Smooth muscle cell (in vitro differentiated cells): ENCODE measurements around the gene MAT2B. TPM values are rescaled to one million over a fixed set of nuclear protein-coding genes. Genes with fewer than 3 reads are reported as not detected.

Experiments
- DNase-seq: peaks from one replicate; lab custom pipeline; 2025; ENCODE audit not compliant: unreplicated experiment; lab: John Stamatoyannopoulos, UW
- H2AFZ ChIP-seq: fragments of 200-600 bp; sonication (generic); 2 replicates; pipeline ENCODE4 v1.6.0; 2016; ENCODE audit warnings: antibody characterized with exemption, low read depth, mild to moderate bottlenecking
- H3F3A ChIP-seq: fragments of 200-600 bp; sonication (generic); 2 replicates; pipeline ENCODE4 v1.6.0; 2017; ENCODE audit warnings: antibody characterized with exemption, low read depth
- H3K27ac ChIP-seq: fragments of 200-600 bp; sonication (generic); 2 replicates; pipeline ENCODE4 v1.5.1; 2016; ENCODE audit warnings: low read depth, mild to moderate bottlenecking
- H3K27me3 ChIP-seq: fragments of 200-600 bp; sonication (generic); 2 replicates; pipeline ENCODE4 v1.6.1; 2016; ENCODE audit warnings: low read depth, mild to moderate bottlenecking
- H3K36me3 ChIP-seq: fragments of 200-600 bp; sonication (generic); 2 replicates; pipeline ENCODE4 v1.5.1; 2016; ENCODE audit warnings: low read depth
- H3K4me1 ChIP-seq: fragments of 200-600 bp; sonication (generic); 2 replicates; pipeline ENCODE4 v1.5.1; 2016; ENCODE audit warnings: low read depth
- H3K4me2 ChIP-seq: fragments of 200-600 bp; sonication (generic); 2 replicates; pipeline ENCODE4 v1.6.0; 2016; ENCODE audit warnings: mild to moderate bottlenecking
- H3K4me3 ChIP-seq: fragments of 200-600 bp; sonication (generic); 2 replicates; pipeline ENCODE4 v1.5.1; 2016; ENCODE audit warnings: mild to moderate bottlenecking
- H3K79me2 ChIP-seq: fragments of 200-600 bp; sonication (generic); 2 replicates; pipeline ENCODE4 v1.6.0; 2016; ENCODE audit warnings: low read depth, mild to moderate bottlenecking
- H3K9ac ChIP-seq: fragments of 200-600 bp; sonication (generic); 2 replicates; pipeline ENCODE4 v1.6.0; 2016; ENCODE audit warnings: low read depth
- H3K9me3 ChIP-seq: fragments of 200-600 bp; sonication (generic); replicated peaks from 2 replicates; pipeline ENCODE4 v1.5.1; 2016; ENCODE audit warnings: low read depth
- H4K20me1 ChIP-seq: fragments of 200-600 bp; sonication (generic); 2 replicates; pipeline ENCODE4 v1.6.0; 2016; ENCODE audit warnings: low read depth
- WGBS: methylation state at CpG from one replicate; pipeline ENCODE4 v1.1.7; 2016; ENCODE audit warnings: low lambda C conversion rate; 5-methylcytosine and 5-hydroxymethylcytosine counted together
- polyA plus RNA-seq: library from polyadenylated mRNA; unstranded; fragments of >200 nt; fragmentation: Nextera tagmentation; extraction: Ambion mirVana; gene quantifications from 2 replicates; pipeline ENCODE4 v1.2.1, GENCODE V29; 2016
- total RNA-seq: library from RNA; depleted of rRNA; stranded (reverse); fragments of >200 nt; gene quantifications from 2 replicates; pipeline ENCODE4 v1.2.3, GENCODE V29; 2014
- TF ChIP-seq, protein P1 (sequence below): fragments of 200-600 bp; sonication (generic); IDR thresholded peaks from 2 replicates; pipeline ENCODE4 v1.5.1; 2017; ENCODE audit warnings: borderline replicate concordance, mild to moderate bottlenecking, antibody characterized with exemption; ENCODE audit not compliant: insufficient read depth, poor library complexity, severe bottlenecking

Gene MAT2B
- total and polyA plus RNA-seq, 2 experiments from 2014 or later = 41.0 to 63.2 TPM

DNA sequence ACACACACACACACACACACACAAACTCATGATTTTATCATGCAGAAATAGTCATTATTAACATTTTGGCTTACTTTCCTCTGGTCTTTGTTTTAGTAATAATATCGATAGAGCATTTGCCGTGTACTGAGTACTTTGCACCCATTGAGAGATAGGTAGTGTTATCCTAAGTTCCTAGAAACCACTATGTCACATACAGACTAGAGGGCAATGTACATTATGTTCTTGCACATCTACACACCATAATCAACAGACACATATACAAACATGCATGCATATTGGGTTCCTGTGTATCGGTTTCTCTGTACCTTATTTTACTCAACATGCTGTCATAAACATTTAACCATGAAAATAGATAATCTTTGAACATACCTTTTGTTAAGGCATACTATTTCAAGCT, 45.7 kb downstream of the MAT2B start:
- Histone ChIP-seq H3K4me1 (no peaks in the 10 kb centered on the region), H3K4me2 (no peak overlapping the region), H3K27me3 (peaks cover 12% of the 10 kb centered on the region), H3K9ac (no peak overlapping the region), H3K27ac (no peak overlapping the region), H2AFZ (no peak overlapping the region), H3K36me3 (no peaks in the 10 kb centered on the region), H3K4me3 (no peak overlapping the region), H4K20me1 (no peaks in the 10 kb centered on the region), H3K79me2 (no peaks in the 10 kb centered on the region), H3K9me3 (no peaks in the 10 kb centered on the region), H3F3A (no peaks in the 10 kb centered on the region)
- whole genome bisulfite sequencing = 99% methylated on average over 3 of the region's 3 CpGs
- no peak for DNase-seq
- TF ChIP-seq, protein P1, sequence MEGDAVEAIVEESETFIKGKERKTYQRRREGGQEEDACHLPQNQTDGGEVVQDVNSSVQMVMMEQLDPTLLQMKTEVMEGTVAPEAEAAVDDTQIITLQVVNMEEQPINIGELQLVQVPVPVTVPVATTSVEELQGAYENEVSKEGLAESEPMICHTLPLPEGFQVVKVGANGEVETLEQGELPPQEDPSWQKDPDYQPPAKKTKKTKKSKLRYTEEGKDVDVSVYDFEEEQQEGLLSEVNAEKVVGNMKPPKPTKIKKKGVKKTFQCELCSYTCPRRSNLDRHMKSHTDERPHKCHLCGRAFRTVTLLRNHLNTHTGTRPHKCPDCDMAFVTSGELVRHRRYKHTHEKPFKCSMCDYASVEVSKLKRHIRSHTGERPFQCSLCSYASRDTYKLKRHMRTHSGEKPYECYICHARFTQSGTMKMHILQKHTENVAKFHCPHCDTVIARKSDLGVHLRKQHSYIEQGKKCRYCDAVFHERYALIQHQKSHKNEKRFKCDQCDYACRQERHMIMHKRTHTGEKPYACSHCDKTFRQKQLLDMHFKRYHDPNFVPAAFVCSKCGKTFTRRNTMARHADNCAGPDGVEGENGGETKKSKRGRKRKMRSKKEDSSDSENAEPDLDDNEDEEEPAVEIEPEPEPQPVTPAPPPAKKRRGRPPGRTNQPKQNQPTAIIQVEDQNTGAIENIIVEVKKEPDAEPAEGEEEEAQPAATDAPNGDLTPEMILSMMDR = no peak

DNA sequence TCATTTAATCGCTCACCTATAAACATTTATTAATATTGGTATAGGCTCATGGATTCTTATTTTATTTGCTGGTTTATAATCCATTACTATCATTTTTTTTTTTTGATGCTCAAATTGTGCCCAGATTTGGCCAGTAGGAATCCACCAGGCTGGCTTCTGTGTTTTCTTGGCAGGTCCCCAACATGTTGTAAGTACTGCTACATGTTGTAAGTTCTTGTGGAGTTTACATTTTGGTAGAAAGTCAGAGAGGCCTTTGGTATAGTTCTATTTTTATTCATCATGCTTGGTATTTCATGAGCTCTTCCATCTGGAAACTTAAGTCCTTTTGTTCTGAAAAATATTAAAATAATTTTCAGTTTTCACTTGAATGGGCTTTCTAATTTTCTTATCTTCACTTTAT, 47.1 kb downstream of the MAT2B start:
- H3F3A ChIP-seq = no peaks in the 10 kb centered on the region
- H2AFZ ChIP-seq = no peak overlapping the region
- 95% methylated on average over 1 of the region's 1 CpG for WGBS
- H3K36me3 ChIP-seq = no peaks in the 10 kb centered on the region
- H4K20me1 ChIP-seq = no peaks in the 10 kb centered on the region
- no peaks in the 10 kb centered on the region for H3K4me1 ChIP-seq
- no peak for DNase-seq
- no peak overlapping the region for H3K4me3 ChIP-seq
- no peak overlapping the region for H3K4me2 ChIP-seq
- no peak overlapping the region for H3K9ac ChIP-seq
- no peak overlapping the region for H3K27ac ChIP-seq
- H3K9me3 ChIP-seq = no peaks in the 10 kb centered on the region
- TF ChIP-seq, protein P1 = no peak
- H3K27me3 ChIP-seq = peaks cover 12% of the 10 kb centered on the region
- H3K79me2 ChIP-seq = no peaks in the 10 kb centered on the region

DNA sequence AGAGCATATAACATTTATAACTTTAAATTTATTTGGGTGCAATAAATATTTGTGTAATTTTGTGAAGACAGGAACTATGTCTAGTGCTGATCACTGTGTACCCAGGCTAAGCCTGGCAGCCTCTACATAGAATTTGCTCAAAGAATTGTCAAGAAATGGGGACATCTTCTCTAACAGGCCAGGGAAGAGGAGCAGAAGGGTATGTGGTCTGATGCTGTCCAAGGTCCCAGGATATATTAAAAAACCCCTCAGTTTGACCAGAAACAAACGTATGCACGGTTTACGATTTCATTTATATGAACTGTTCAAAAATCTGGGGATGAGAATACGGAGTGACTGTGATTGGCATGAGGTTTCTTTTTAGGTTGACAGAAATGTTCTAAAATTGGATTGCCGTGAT, 55.9 kb downstream of the MAT2B start:
- H3K9me3 ChIP-seq = no peaks in the 10 kb centered on the region
- H3K27me3 ChIP-seq = peaks cover 9% of the 10 kb centered on the region
- H3K79me2 ChIP-seq = no peaks in the 10 kb centered on the region
- H3K9ac ChIP-seq = no peak overlapping the region
- peaks cover 11% of the 10 kb centered on the region for H3K4me1 ChIP-seq
- no peak overlapping the region for H2AFZ ChIP-seq
- TF ChIP-seq, protein P1 = no peak
- H3K4me3 ChIP-seq = no peak overlapping the region
- no peak overlapping the region for H3K27ac ChIP-seq
- DNase-seq = no peak
- no peaks in the 10 kb centered on the region for H3F3A ChIP-seq
- no peaks in the 10 kb centered on the region for H4K20me1 ChIP-seq
- no peak overlapping the region for H3K4me2 ChIP-seq
- WGBS = 91% methylated on average over 5 of the region's 5 CpGs
- H3K36me3 ChIP-seq = no peaks in the 10 kb centered on the region

DNA sequence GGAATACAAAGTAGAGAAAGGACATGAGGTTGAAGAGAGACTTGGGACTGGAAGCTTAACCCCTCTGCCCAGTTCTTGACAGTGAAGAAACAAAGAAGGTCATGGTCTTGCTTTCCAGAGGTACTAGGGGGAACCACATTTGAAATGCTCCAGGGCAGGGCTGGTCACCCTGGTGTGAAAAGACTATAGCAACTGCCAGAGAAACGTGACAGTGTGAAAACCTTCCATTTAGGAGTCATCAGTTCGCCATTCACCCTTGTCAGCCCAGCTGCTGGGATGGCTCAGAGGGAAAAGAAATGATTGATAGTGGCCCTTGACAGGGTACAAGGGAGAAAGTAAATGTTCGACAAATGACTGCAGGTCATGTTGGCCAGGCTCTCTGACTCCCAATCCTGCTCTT, 56.7 kb downstream of the MAT2B start:
- Histone ChIP-seq H3K27me3 (peaks cover 16% of the 10 kb centered on the region), H3K9ac (no peak overlapping the region), H3K36me3 (no peaks in the 10 kb centered on the region), H3K4me3 (no peak overlapping the region), H3F3A (no peaks in the 10 kb centered on the region), H3K4me2 (no peak overlapping the region), H3K4me1 (peaks cover 11% of the 10 kb centered on the region), H2AFZ (no peak overlapping the region), H3K9me3 (no peaks in the 10 kb centered on the region), H3K79me2 (no peaks in the 10 kb centered on the region), H4K20me1 (no peaks in the 10 kb centered on the region), H3K27ac (no peak overlapping the region)
- DNase-seq = no peak
- TF ChIP-seq, protein P1 = no peak
- 68% methylated on average over 3 of the region's 3 CpGs for WGBS
